ACC112 (cell line): Measurements from ENCODE around the gene MTA2.
"Not testable (repeated sequence)": the region's sequence is repeated elsewhere in the genome, so short reads cannot be mapped to it uniquely, and the experiment has no call there.

Source experiments
- H2AFZ ChIP-seq: fragments of 200-600 bp; sonication (generic); one replicate; pipeline ENCODE4 v1.6.0; 2017; ENCODE audit warnings: antibody characterized with exemption, low read length; ENCODE audit not compliant: unreplicated experiment
- H3K27ac ChIP-seq: fragments of 200-600 bp; sonication (generic); 2 replicates; pipeline ENCODE4 v1.5.1; 2014; ENCODE audit warnings: low read depth, mild to moderate bottlenecking, antibody characterized with exemption, low read length, moderate library complexity
- H3K27me3 ChIP-seq: fragments of 200-600 bp; sonication (generic); 2 replicates; pipeline ENCODE4 v1.6.1; 2014; ENCODE audit warnings: mild to moderate bottlenecking, antibody characterized with exemption, low read length, moderate library complexity, mixed read lengths; ENCODE audit not compliant: insufficient read depth
- H3K36me3 ChIP-seq: fragments of 200-600 bp; sonication (generic); 2 replicates; pipeline ENCODE4 v1.6.1; 2016; ENCODE audit warnings: mild to moderate bottlenecking, antibody characterized with exemption, low read length, moderate library complexity, mixed read lengths; ENCODE audit not compliant: insufficient read depth
- H3K4me1 ChIP-seq: fragments of 200-600 bp; sonication (generic); one replicate; pipeline ENCODE4 v1.6.1; 2016; ENCODE audit warnings: low read length, mixed read lengths; ENCODE audit not compliant: insufficient read depth, unreplicated experiment, control insufficient read depth
- H3K4me3 ChIP-seq: fragments of 200-600 bp; sonication (generic); 2 replicates; pipeline ENCODE4 v1.5.1; 2014; ENCODE audit warnings: mild to moderate bottlenecking, low read depth, low read length
- H3K79me2 ChIP-seq: fragments of 200-600 bp; sonication (generic); one replicate; pipeline ENCODE4 v1.6.0; 2016; ENCODE audit warnings: low read length; ENCODE audit not compliant: control insufficient read depth, unreplicated experiment, insufficient read depth

The MTA2 gene

DNA sequence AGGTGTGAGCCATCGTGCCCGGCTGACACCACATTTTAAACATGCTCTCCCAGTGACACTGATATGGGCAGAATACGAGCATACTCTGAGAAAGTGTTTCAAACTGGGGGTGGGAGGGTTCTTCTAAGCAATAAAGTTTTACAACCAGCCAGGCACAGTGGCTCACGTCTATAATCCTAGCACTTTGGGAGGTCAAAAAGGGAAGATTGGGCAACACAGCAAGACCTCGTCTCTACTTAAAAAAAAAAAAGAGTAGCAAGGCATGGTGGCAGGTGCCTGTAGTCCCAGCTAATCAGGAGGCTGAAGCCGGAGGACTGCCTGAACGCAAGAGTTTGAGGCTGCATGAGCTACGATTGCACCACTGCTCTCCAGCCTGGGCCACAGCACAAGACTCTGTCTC lies 42.6 kb upstream of the MTA2 start:
- H2AFZ ChIP-seq = no peak overlapping the region
- no peak overlapping the region for H3K4me3 ChIP-seq
- no peak overlapping the region for H3K27ac ChIP-seq
- peaks cover 7% of the 10 kb centered on the region for H3K4me1 ChIP-seq
- no peaks in the 10 kb centered on the region for H3K27me3 ChIP-seq
- H3K36me3 ChIP-seq = peaks cover 10% of the 10 kb centered on the region; the same call in 1 of the 2 replicates
- H3K79me2 ChIP-seq = peaks cover 53% of the 10 kb centered on the region

DNA sequence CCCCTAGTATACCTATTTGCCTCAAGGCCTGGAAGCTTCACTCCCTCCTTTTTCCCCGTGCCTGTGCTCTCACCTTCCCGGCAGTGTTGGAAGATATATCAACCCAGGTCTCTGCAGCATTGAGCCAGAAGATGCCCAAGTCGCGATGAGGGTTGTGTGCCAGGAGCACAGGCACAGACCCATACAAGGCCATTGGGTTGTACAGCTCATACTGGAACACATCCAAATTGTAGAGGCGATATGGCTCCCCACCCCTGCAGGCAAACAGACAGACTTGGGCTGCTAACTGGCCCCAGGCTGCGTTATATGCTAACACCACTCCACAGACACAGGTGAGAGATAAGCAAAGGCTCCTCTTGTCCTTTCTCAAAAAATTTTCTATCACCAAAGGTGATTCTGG lies 30.8 kb upstream of the MTA2 start:
- Histone ChIP-seq H2AFZ (no peak overlapping the region), H3K4me3 (no peak overlapping the region), H3K27me3 (no peaks in the 10 kb centered on the region), H3K27ac (no peak overlapping the region), H3K79me2 (no peaks in the 10 kb centered on the region), H3K36me3 (peaks cover 42% of the 10 kb centered on the region), H3K4me1 (no peaks in the 10 kb centered on the region)

DNA sequence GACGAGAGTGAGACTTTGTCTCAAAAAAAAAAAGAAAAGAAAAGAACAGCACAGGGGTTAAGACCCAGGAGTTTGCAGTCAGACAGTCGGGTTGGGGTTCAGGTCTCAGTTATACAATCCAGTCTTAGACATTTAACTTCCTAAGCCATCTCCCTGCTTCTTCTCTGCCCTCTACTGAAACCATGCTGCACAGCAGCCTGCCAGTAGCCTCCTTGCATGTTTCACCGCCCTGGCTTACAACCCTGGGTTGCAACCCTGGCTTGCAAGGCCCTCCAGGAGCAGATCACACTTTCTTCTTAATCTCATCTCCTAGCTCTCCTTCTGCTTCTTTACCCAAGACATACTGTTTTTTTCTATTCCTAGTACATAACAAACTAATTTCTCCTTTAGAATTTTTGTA lies 26.0 kb upstream of the MTA2 start:
- Histone ChIP-seq H2AFZ (no peak overlapping the region), H3K4me3 (no peak overlapping the region), H3K4me1 (no peaks in the 10 kb centered on the region), H3K27me3 (no peaks in the 10 kb centered on the region), H3K27ac (no peak overlapping the region), H3K36me3 (peaks cover 26% of the 10 kb centered on the region; the same call in 1 of the 2 replicates), H3K79me2 (no peaks in the 10 kb centered on the region)

DNA sequence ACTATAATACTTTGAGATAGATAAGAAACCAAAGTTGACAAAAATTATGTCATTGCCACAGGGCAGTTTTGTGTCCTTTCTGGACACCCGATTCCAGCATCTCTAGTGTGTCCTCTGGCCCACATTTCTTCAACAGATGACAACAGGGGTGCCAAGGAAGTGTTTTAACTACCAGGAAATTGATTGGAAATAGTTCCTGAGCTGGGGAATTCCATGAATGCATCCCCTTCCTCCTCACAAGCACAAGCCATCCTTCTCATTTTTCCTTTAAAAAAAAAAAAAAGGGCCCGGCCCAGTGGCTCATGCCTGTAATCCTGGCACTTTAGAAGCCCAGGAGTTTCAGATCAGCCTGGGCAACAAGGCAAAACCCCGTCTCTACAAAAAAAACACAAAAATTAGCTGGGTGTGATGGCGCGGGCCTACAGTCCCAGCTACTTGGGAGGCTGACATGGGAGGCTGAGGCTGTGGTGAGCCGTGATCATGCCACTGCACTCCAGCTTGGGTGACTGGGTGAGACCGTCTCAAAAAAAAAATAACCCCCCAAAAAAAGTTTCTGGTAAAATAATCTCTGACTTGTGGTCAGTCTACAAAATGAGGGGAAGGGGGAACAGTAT lies 20.9 kb upstream of the MTA2 start:
- Histone ChIP-seq H2AFZ (no peak overlapping the region), H3K27me3 (no peaks in the 10 kb centered on the region), H3K36me3 (peaks cover 4% of the 10 kb centered on the region; the same call in 1 of the 2 replicates), H3K79me2 (peaks cover 4% of the 10 kb centered on the region), H3K4me3 (peak overlapping the region; percentile 85; the same call in 1 of the 2 replicates), H3K27ac (peak overlapping the region; percentile 93), H3K4me1 (peaks cover 13% of the 10 kb centered on the region)

DNA sequence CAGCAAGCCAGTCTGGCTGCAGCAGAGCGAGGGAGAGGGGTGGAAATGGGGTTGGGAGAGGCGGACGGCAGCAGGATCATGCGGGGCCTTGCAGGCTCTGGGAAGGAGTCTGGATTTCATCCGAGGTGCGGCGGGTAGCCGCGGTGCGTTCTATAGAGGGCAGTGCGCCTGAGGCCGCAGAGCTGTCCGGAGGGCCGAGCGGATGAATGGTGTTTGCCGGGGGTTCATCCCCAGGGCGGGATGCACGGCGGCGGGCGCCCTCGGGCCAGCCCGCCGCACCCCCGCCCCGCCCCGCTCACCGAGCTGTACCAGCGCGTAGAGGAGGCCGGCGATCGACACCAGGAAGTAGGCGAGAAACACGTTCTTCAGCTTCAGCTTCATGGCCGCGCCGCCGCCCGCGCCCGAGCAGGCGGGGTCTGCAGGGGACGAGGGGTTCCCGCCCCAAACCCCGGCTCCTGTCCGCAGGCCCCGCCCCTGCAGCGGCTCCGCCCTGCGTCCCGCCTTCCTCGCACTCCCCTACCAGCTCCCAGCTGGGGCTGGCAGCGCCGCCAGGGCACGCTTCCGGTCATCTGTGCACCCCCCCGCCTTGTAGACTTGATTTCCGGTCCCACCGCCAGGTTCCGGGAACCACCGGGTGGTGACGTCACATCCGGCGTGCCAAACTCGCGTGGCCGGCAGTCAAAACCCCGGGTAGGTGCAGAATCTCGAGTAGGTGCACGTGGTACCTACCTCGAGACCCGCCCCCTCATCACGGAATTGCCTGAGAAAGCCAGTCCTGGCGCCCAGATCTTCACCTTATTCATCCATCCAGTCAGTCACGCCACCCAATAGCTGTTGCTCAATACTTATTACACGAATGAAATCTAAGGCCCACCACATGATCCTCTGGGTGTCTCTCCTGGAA lies 20.2 kb upstream of the MTA2 start, which contains the start of gene B3GAT3:
B3GAT3 (minus strand) TSS at position 420 of the 904 bp plus-strand sequence; CDS start at position 381, 39 bp downstream.
- Histone ChIP-seq H3K79me2 (peaks cover 4% of the 10 kb centered on the region), H2AFZ (no peak within 1 kb of the TSS), H3K36me3 (peaks cover 4% of the 10 kb centered on the region; the same call in 1 of the 2 replicates), H3K4me1 (peaks cover 13% of the 10 kb centered on the region), H3K4me3 (peak within 1 kb of the TSS; percentile 85), H3K27me3 (no peaks in the 10 kb centered on the region), H3K27ac (peak within 1 kb of the TSS; percentile 93)

DNA sequence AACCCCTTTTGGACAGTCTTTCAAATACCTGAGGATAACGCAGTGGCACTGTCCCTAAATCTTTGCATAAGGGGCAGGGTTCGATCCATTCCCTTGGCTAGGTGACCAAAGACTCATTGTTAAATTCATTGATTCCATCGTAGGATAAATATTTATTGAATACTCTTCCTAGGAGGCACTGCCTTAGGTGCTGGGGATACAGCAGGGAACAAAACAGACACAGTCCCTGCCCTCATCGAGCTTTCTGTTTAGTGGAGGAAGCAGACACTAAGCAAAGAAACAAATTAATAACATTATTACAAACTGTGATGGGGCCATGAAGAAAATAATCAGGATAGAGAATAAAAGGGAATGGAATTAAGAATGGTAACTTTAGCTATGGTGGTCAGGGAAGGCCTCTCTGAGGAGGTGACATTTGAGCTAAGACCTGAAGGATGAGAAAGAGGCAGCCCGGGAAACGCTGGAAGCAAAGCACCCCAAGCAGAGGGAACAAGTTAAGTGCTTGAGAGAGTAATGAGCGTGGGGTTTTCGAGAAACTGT lies 19.4 kb upstream of the MTA2 start:
- H3K79me2 ChIP-seq = peaks cover 4% of the 10 kb centered on the region
- no peak overlapping the region for H2AFZ ChIP-seq
- H3K4me1 ChIP-seq = peaks cover 13% of the 10 kb centered on the region
- H3K27ac ChIP-seq = peak overlapping the region; percentile 93
- no peaks in the 10 kb centered on the region for H3K27me3 ChIP-seq
- no peaks in the 10 kb centered on the region for H3K36me3 ChIP-seq
- peak overlapping the region; percentile 85 for H3K4me3 ChIP-seq

DNA sequence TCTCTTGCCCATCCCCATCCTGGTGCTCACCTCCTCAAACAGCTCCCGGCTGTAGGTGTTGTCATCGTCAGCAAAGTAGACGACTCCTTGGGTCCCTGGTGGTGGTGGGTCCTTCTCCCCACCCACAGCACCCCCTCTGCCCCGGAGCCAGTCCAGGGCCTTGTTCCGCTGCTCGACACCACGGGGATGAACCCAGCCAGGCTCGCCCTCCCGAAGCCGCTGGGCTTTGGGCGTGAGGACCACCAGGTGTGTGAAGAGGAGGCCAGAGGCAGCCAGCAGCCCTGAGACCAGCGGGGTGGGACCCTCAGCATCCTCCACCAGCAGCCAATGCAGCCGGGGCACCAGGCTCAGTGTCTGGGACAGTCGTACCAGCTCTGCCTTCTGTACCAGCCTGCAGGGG lies 15.3 kb upstream of the MTA2 start:
- H3K4me3 ChIP-seq, H3K27me3 ChIP-seq, H3K79me2 ChIP-seq, H3K27ac ChIP-seq, H2AFZ ChIP-seq, H3K36me3 ChIP-seq: not testable (repeated sequence)
- peaks cover 20% of the 10 kb centered on the region for H3K4me1 ChIP-seq

DNA sequence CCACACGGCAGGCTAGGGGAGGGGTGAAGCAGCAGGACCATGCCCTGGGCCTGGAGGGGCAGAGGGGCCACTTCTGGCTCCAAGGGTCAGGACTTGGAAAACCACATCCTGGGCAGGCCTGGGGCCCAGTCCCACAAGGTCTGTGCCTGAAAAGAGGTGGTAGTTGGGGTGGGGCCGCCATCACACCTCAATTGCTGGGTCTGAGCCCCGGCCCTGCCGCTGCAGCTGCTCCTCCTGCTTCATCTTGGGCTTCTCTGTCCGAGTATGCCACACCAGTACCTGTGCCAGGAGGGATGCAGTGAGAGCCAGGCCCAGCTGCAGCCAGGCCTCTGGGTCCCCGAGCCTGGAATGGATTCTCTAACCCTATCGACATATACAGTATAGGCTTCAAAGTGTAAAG lies 13.9 kb upstream of the MTA2 start:
- Histone ChIP-seq H3K4me3 (no peak overlapping the region), H3K27me3 (no peaks in the 10 kb centered on the region), H3K4me1 (peaks cover 24% of the 10 kb centered on the region), H3K79me2 (peaks cover 10% of the 10 kb centered on the region), H3K27ac (no peak overlapping the region), H3K36me3 (no peaks in the 10 kb centered on the region), H2AFZ (no peak overlapping the region)

DNA sequence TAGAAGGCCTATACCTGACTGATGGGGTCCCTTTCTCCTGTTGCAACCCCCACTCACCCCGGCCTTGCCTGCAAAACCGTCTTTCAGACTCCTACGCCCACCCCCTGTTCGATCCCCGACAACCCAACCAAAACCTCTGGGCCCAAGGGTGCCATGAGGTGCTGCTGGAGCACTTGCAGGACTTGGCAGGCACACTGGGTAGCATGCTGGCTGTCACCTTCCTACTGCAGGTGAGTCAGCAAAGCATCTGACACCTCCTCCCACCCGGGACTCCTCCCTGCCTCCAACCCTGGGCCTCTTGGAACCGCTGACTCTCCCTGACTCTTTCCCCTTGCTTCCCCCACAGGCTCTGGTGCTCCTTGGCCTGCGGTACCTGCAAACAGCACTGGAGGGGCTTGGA lies 12.6 kb upstream of the MTA2 start:
- peaks cover 20% of the 10 kb centered on the region for H3K4me1 ChIP-seq
- no peaks in the 10 kb centered on the region for H3K27me3 ChIP-seq
- H3K79me2 ChIP-seq = peaks cover 9% of the 10 kb centered on the region
- H3K27ac ChIP-seq = no peak overlapping the region
- H3K36me3 ChIP-seq = no peaks in the 10 kb centered on the region
- no peak overlapping the region for H2AFZ ChIP-seq
- no peak overlapping the region for H3K4me3 ChIP-seq

DNA sequence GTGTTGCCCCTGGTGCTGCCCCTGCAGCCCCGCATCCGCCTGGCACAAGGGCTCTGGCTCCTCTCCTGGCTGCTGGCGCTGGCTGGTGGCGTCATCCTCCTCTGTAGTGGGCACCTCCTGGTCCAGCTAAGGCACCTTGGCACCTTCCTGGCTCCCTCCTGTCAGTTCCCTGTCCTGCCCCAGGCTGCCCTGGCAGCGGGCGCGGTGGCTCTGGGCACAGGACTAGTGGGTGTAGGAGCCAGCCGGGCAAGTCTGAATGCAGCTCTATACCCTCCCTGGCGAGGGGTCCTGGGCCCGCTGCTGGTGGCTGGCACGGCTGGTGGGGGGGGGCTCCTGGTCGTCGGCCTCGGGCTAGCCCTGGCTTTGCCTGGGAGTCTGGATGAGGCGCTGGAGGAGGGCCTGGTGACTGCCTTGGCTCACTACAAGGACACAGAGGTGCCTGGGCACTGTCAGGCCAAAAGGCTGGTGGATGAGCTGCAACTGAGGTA lies 11.7 kb upstream of the MTA2 start:
- no peak overlapping the region for H2AFZ ChIP-seq
- peaks cover 8% of the 10 kb centered on the region for H3K79me2 ChIP-seq
- no peak overlapping the region for H3K4me3 ChIP-seq
- H3K4me1 ChIP-seq = peaks cover 20% of the 10 kb centered on the region
- H3K27me3 ChIP-seq = no peaks in the 10 kb centered on the region
- peak overlapping the region; percentile 56 for H3K27ac ChIP-seq
- H3K36me3 ChIP-seq = no peaks in the 10 kb centered on the region
